ENCODE measurements around the gene KRCC1.
"Not testable (repeated sequence)": the region's sequence is repeated elsewhere in the genome, so short reads cannot be mapped to it uniquely, and the experiment has no call there.

- TF ChIP-seq TAF7 (tag; IDR thresholded peaks at IDR 0.05); MLLT1 (IDR thresholded peaks at IDR 0.05); TARDBP (IDR thresholded peaks at IDR 0.05); IRF2 (CRISPR knock-in tag; IDR thresholded peaks at IDR 0.05); POLR2AphosphoS2 (IDR thresholded peaks at IDR 0.05; ENCODE audit: low read length); SREBF2 (CRISPR knock-in tag; IDR thresholded peaks at IDR 0.05); ZNF445 (CRISPR knock-in tag; IDR thresholded peaks at IDR 0.05; ENCODE audit: low read depth); GATA2 (CRISPR knock-in tag; IDR thresholded peaks at IDR 0.05); HMG20A (CRISPR knock-in tag; conservative IDR thresholded peaks at IDR 0.05); ASH1L (IDR thresholded peaks at IDR 0.05; ENCODE audit: borderline replicate concordance, low read depth, partially characterized antibody): not testable (repeated sequence)
These were observed 37.3 kb downstream of the KRCC1 start for GRCh38 chr2:88018077-88018805.
